ENCODE measurements around the gene GH2. TPM values are rescaled to one million over a fixed set of nuclear protein-coding genes. Genes with fewer than 3 reads are reported as not detected.
"Not testable (repeated sequence)": the region's sequence is repeated elsewhere in the genome, so short reads cannot be mapped to it uniquely, and the experiment has no call there.

Gene GH2
- total and polyA plus RNA-seq, 2 donors = 0.24 to 1.2 TPM

DNA sequence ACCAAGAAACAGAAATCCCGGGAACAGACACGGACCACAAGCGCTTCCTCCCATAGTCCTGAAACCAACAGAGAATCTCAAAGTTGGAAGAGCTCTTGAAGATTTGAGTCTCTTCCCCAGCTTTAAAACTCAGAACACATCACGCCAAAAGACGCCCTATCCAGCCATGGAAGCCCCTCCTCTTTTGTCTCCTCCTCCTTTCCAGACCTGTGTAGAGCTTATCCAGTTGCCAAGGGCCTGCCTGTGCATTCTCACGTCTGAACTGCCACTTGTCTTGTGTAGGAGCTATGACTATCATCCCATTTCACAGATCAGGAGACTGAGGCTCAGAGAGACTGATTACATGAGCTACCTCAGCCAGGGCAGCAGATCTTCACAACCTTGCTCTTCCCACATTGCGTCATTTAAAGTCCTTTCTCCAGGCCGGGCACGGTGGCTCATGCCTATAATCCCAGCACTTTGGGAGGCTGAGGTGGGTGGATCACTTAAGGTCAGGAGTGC is 932 bp upstream of the GH2 start:
- DNase-seq (ENCODE audit: low read depth in 6 of 9, low spot score in 9 of 9); H3K4me1 ChIP-seq (ENCODE audit: control insufficient read depth in 2 of 2, insufficient read depth in 2 of 2, low read length in 2 of 2); H3K36me3 ChIP-seq (ENCODE audit: control insufficient read depth in 2 of 2, insufficient read depth in 2 of 2, low read length in 1 of 2); H3K27ac ChIP-seq (ENCODE audit: low read depth in 1 of 2, low read length in 1 of 2); H3K9me3 ChIP-seq (ENCODE audit: control insufficient read depth in 2 of 2, insufficient read depth in 1 of 2, low read length in 1 of 2); H3K4me3 ChIP-seq (ENCODE audit: low read length in 2 of 2): not testable (repeated sequence)
- WGBS = 88% methylated on average over 9 of the region's 9 CpGs
- H3K27me3 ChIP-seq (ENCODE audit: control insufficient read depth in 2 of 2, insufficient read depth in 1 of 2, low read length in 1 of 2) = peaks cover 0 to 10% of the 10 kb centered on the region in 2 donors

GRCh38 chr17:63881337-63881736 is 407 bp downstream of the GH2 start:
- not testable (repeated sequence) for DNase-seq (ENCODE audit: low read depth in 6 of 9, low spot score in 9 of 9); H3K27ac ChIP-seq (ENCODE audit: low read depth in 1 of 2, low read length in 1 of 2); H3K4me3 ChIP-seq (ENCODE audit: low read length in 2 of 2); H3K4me1 ChIP-seq (ENCODE audit: control insufficient read depth in 2 of 2, insufficient read depth in 2 of 2, low read length in 2 of 2); H3K9me3 ChIP-seq (ENCODE audit: control insufficient read depth in 2 of 2, insufficient read depth in 1 of 2, low read length in 1 of 2); H3K36me3 ChIP-seq (ENCODE audit: control insufficient read depth in 2 of 2, insufficient read depth in 2 of 2, low read length in 1 of 2)
- 86% methylated on average over 11 of the region's 11 CpGs for WGBS
- H3K27me3 ChIP-seq (ENCODE audit: control insufficient read depth in 2 of 2, insufficient read depth in 1 of 2, low read length in 1 of 2) = peaks cover 0 to 14% of the 10 kb centered on the region in 2 donors

DNA sequence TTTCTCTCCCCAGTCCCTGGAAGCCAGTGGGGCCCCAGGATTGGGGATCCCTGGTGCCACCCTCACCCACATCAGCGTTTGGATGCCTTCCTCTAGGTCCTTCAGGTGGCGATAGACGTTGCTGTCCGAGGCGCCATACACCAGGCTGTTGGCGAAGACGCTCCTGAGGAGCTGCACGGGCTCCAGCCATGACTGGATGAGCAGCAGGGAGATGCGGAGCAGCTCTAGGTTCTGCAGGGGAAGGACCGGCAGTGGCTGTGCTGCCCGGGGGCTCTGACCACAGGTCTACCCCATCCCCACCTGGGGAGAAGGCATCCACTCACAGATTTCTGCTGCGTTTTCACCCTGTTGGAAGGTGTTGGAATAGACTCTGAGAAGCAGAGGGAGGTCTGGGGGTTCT is 1.0 kb downstream of the GH2 start:
- Histone ChIP-seq H3K36me3 (ENCODE audit: control insufficient read depth in 2 of 2, insufficient read depth in 2 of 2, low read length in 1 of 2) (no peaks in the 10 kb centered on the region), H3K27me3 (ENCODE audit: control insufficient read depth in 2 of 2, insufficient read depth in 1 of 2, low read length in 1 of 2) (peaks cover 0 to 14% of the 10 kb centered on the region in 2 donors), H3K4me3 (ENCODE audit: low read length in 2 of 2) (no peak overlapping the region), H3K9me3 (ENCODE audit: control insufficient read depth in 2 of 2, insufficient read depth in 1 of 2, low read length in 1 of 2) (no peaks in the 10 kb centered on the region), H3K27ac (ENCODE audit: low read depth in 1 of 2, low read length in 1 of 2) (no peak overlapping the region), H3K4me1 (ENCODE audit: control insufficient read depth in 2 of 2, insufficient read depth in 2 of 2, low read length in 2 of 2) (no peaks in the 10 kb centered on the region)
- 88% methylated on average over 12 of the region's 12 CpGs for WGBS
- DNase-seq (ENCODE audit: low read depth in 6 of 9, low spot score in 9 of 9) = no peak

DNA sequence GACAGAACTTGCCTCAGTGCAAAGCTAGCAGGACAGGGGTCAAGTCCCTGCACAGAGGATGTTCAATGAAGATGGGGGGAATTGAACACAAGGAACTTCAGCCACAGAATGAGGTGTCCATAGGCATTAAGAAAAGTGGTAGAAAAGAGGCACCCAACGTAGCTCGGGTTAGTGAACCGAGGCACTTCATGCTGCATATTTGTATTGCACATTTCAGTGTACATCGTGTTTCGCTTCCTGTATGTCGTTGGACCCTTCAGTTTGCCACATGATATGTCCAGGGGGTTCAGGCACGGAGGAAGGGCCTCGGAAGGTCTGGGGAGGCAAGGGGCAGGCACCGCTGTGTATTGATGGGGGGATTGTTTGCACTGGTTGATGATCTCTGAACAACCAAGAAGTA is 3.3 kb downstream of the GH2 start:
- peaks cover 0 to 14% of the 10 kb centered on the region in 2 donors for H3K27me3 ChIP-seq (ENCODE audit: control insufficient read depth in 2 of 2, insufficient read depth in 1 of 2, low read length in 1 of 2)
- H3K4me3 ChIP-seq (ENCODE audit: low read length in 2 of 2); H3K9me3 ChIP-seq (ENCODE audit: control insufficient read depth in 2 of 2, insufficient read depth in 1 of 2, low read length in 1 of 2); H3K36me3 ChIP-seq (ENCODE audit: control insufficient read depth in 2 of 2, insufficient read depth in 2 of 2, low read length in 1 of 2); H3K27ac ChIP-seq (ENCODE audit: low read depth in 1 of 2, low read length in 1 of 2); DNase-seq (ENCODE audit: low read depth in 6 of 9, low spot score in 9 of 9); H3K4me1 ChIP-seq (ENCODE audit: control insufficient read depth in 2 of 2, insufficient read depth in 2 of 2, low read length in 2 of 2): not testable (repeated sequence)
- WGBS = 94% methylated on average over 9 of the region's 9 CpGs

- not testable (repeated sequence) for H3K4me1 ChIP-seq (ENCODE audit: control insufficient read depth in 2 of 2, insufficient read depth in 2 of 2, low read length in 2 of 2); DNase-seq (ENCODE audit: low read depth in 6 of 9, low spot score in 9 of 9); H3K4me3 ChIP-seq (ENCODE audit: low read length in 2 of 2); H3K9me3 ChIP-seq (ENCODE audit: control insufficient read depth in 2 of 2, insufficient read depth in 1 of 2, low read length in 1 of 2); H3K27ac ChIP-seq (ENCODE audit: low read depth in 1 of 2, low read length in 1 of 2); H3K27me3 ChIP-seq (ENCODE audit: control insufficient read depth in 2 of 2, insufficient read depth in 1 of 2, low read length in 1 of 2); H3K36me3 ChIP-seq (ENCODE audit: control insufficient read depth in 2 of 2, insufficient read depth in 2 of 2, low read length in 1 of 2)
- 91% methylated on average over 6 of the region's 6 CpGs for whole genome bisulfite sequencing
These were observed 7.1 kb downstream of the GH2 start for GRCh38 chr17:63874693-63875092.

DNA sequence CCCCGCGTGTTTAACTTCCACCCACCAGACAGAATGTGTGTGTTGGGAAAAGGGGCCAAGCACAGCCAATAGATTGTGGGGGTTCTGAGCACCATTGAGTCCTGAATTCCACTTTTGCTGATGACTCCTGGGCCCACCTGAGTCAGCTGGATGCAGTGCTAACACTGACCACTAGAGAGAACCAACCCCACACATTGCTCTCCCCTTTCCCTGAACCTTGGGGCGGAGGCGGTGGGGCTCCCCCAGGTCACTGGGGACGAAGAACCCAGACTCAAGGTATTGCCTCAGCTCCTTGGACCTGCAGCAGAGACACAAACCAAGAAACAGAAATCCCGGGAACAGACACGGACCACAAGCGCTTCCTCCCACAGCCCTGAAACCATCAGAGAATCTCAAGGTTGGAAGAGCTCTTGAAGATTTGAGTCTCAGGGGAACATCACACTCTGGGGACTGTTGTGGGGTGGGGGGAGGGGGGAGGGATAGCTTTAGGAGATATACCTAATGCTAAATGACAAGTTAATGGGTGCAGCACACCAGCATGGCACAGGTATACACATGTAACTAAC is 7.6 kb downstream of the GH2 start:
- H3K36me3 ChIP-seq (ENCODE audit: control insufficient read depth in 2 of 2, insufficient read depth in 2 of 2, low read length in 1 of 2); DNase-seq (ENCODE audit: low read depth in 6 of 9, low spot score in 9 of 9); H3K9me3 ChIP-seq (ENCODE audit: control insufficient read depth in 2 of 2, insufficient read depth in 1 of 2, low read length in 1 of 2); H3K27ac ChIP-seq (ENCODE audit: low read depth in 1 of 2, low read length in 1 of 2); H3K4me3 ChIP-seq (ENCODE audit: low read length in 2 of 2); H3K4me1 ChIP-seq (ENCODE audit: control insufficient read depth in 2 of 2, insufficient read depth in 2 of 2, low read length in 2 of 2); H3K27me3 ChIP-seq (ENCODE audit: control insufficient read depth in 2 of 2, insufficient read depth in 1 of 2, low read length in 1 of 2): not testable (repeated sequence)
- 87% methylated on average over 6 of the region's 8 CpGs for WGBS

- H3K9me3 ChIP-seq (ENCODE audit: control insufficient read depth in 2 of 2, insufficient read depth in 1 of 2, low read length in 1 of 2); H3K4me1 ChIP-seq (ENCODE audit: control insufficient read depth in 2 of 2, insufficient read depth in 2 of 2, low read length in 2 of 2); H3K27ac ChIP-seq (ENCODE audit: low read depth in 1 of 2, low read length in 1 of 2); H3K27me3 ChIP-seq (ENCODE audit: control insufficient read depth in 2 of 2, insufficient read depth in 1 of 2, low read length in 1 of 2); H3K4me3 ChIP-seq (ENCODE audit: low read length in 2 of 2); DNase-seq (ENCODE audit: low read depth in 6 of 9, low spot score in 9 of 9); H3K36me3 ChIP-seq (ENCODE audit: control insufficient read depth in 2 of 2, insufficient read depth in 2 of 2, low read length in 1 of 2): not testable (repeated sequence)
- WGBS = 92% methylated on average over 7 of the region's 7 CpGs
These were observed 8.2 kb downstream of the GH2 start, which contains the start of gene CSH2 for GRCh38 chr17:63873577-63873976. TSS of gene CSH2 (minus strand) at chr17:63873677. CDS start at chr17:63873614, 63 bp downstream.

DNA sequence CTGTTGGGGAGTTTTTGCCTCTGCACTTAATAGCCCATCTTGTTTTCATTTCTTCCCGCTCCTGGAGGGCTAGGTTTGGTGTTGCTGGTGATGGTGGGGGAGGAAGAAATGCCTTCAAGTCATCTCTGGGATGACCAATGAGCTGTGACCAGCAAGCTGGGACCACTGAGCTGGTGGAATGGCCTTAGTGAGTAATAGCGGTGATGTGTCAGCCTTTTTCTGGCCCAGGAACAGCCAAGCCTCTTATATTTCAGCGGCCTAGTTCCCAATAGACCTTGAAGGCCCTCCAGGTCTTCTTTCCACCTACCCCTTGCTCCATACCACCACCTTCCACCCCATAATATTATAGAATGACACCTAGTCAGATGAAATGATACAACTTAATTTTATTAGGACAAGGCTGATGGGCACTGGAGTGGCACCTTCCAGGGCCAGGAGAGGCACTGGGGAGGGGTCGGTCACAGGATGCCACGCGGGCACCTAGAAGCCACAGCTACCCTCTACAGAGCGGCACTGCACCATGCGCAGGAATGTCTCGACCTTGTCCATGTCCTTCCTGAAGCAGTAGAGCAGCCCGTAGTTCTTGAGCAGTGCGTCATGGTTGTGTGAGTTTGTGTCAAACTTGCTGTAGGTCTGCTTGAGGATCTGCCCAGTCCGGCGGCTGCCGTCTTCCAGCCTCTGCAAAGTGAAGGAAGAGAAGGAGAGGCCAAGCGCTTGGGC is 9.9 kb downstream of the GH2 start:
- not testable (repeated sequence) for H3K36me3 ChIP-seq (ENCODE audit: control insufficient read depth in 2 of 2, insufficient read depth in 2 of 2, low read length in 1 of 2); H3K27ac ChIP-seq (ENCODE audit: low read depth in 1 of 2, low read length in 1 of 2); H3K27me3 ChIP-seq (ENCODE audit: control insufficient read depth in 2 of 2, insufficient read depth in 1 of 2, low read length in 1 of 2); H3K4me1 ChIP-seq (ENCODE audit: control insufficient read depth in 2 of 2, insufficient read depth in 2 of 2, low read length in 2 of 2); H3K9me3 ChIP-seq (ENCODE audit: control insufficient read depth in 2 of 2, insufficient read depth in 1 of 2, low read length in 1 of 2); H3K4me3 ChIP-seq (ENCODE audit: low read length in 2 of 2); DNase-seq (ENCODE audit: low read depth in 6 of 9, low spot score in 9 of 9)
- 96% methylated on average over 12 of the region's 15 CpGs for WGBS

GRCh38 chr17:63870292-63870665 is 11.5 kb downstream of the GH2 start:
- H3K36me3 ChIP-seq (ENCODE audit: control insufficient read depth in 2 of 2, insufficient read depth in 2 of 2, low read length in 1 of 2); H3K27ac ChIP-seq (ENCODE audit: low read depth in 1 of 2, low read length in 1 of 2); H3K4me3 ChIP-seq (ENCODE audit: low read length in 2 of 2); DNase-seq (ENCODE audit: low read depth in 6 of 9, low spot score in 9 of 9); H3K27me3 ChIP-seq (ENCODE audit: control insufficient read depth in 2 of 2, insufficient read depth in 1 of 2, low read length in 1 of 2); H3K4me1 ChIP-seq (ENCODE audit: control insufficient read depth in 2 of 2, insufficient read depth in 2 of 2, low read length in 2 of 2); H3K9me3 ChIP-seq (ENCODE audit: control insufficient read depth in 2 of 2, insufficient read depth in 1 of 2, low read length in 1 of 2): not testable (repeated sequence)
- 97% methylated on average over 4 of the region's 4 CpGs for WGBS

Data from thymus (tissue), 11 donors.